NCI-H526 treated with DMSO at 0.1 percent for 48 hours (cell line): ENCODE data around the gene LETM1.
"Not testable (repeated sequence)": the region's sequence is repeated elsewhere in the genome, so short reads cannot be mapped to it uniquely, and the experiment has no call there.

Experiments
- DNase-seq: peaks from one replicate; lab custom pipeline; 2025; lab: John Stamatoyannopoulos, UW

Gene LETM1

GRCh38 chr4:1851575-1852410, 4.2 kb downstream of the LETM1 start:
- DNase-seq: no peak

- no peak for DNase-seq
These were observed 4.8 kb downstream of the LETM1 start for GRCh38 chr4:1851160-1851559.

GRCh38 chr4:1850276-1850675, 5.7 kb downstream of the LETM1 start:
- no peak for DNase-seq

- no peak for DNase-seq
These were observed 9.4 kb downstream of the LETM1 start for GRCh38 chr4:1846580-1846979.

- not testable (repeated sequence) for DNase-seq
These were observed 11.3 kb downstream of the LETM1 start for GRCh38 chr4:1844618-1845017.

GRCh38 chr4:1843852-1844251, 12.1 kb downstream of the LETM1 start:
- no peak for DNase-seq

GRCh38 chr4:1842993-1843448, 12.9 kb downstream of the LETM1 start:
- DNase-seq: no peak

GRCh38 chr4:1842339-1842895, 13.5 kb downstream of the LETM1 start:
- DNase-seq: no peak

GRCh38 chr4:1841887-1842210, 14.1 kb downstream of the LETM1 start:
- no peak for DNase-seq

GRCh38 chr4:1841201-1841886, 14.6 kb downstream of the LETM1 start:
- DNase-seq: no peak

- no peak for DNase-seq
These were observed 16.7 kb downstream of the LETM1 start for GRCh38 chr4:1839282-1839681.

GRCh38 chr4:1837069-1837468, 18.9 kb downstream of the LETM1 start:
- no peak for DNase-seq

- DNase-seq: no peak
These were observed 19.3 kb downstream of the LETM1 start for GRCh38 chr4:1836650-1837049.

- not testable (repeated sequence) for DNase-seq
These were observed 20.1 kb downstream of the LETM1 start for GRCh38 chr4:1835836-1836235.

- no peak for DNase-seq
These were observed 21.7 kb downstream of the LETM1 start for GRCh38 chr4:1834047-1834775.

GRCh38 chr4:1833307-1834046, 22.5 kb downstream of the LETM1 start:
- DNase-seq: no peak

- no peak for DNase-seq
These were observed 23.3 kb downstream of the LETM1 start for GRCh38 chr4:1832690-1833089.

GRCh38 chr4:1831331-1831730, 24.6 kb downstream of the LETM1 start:
- DNase-seq: no peak

- no peak for DNase-seq
These were observed 25.2 kb downstream of the LETM1 start for GRCh38 chr4:1830642-1831228.

GRCh38 chr4:1830234-1830633, 25.7 kb downstream of the LETM1 start:
- DNase-seq: no peak
